ENCODE data around the gene MAGED1.

- no peak for TF ChIP-seq CTCF (IDR thresholded peaks at IDR 0.05; ENCODE audit: low read depth, low read length, poor library complexity, severe bottlenecking)
- no peak for TF ChIP-seq EZH2phosphoT487 (IDR thresholded peaks at IDR 0.05; ENCODE audit: borderline replicate concordance, low read length)
These were observed 46.0 kb upstream of the MAGED1 start for GRCh38 chrX:51847463-51847862.
